H9 (cell line): ENCODE results near the gene IQSEC1. TPM values are rescaled to one million over a fixed set of nuclear protein-coding genes. Genes with fewer than 3 reads are reported as not detected.

Experiments
- DNase-seq: peaks from one replicate; pipeline ENCODE4 v3.0.0-alpha.2; 2017
- H2AFZ ChIP-seq: one replicate; pipeline ENCODE4 v1.6.1; 2013; ENCODE audit warnings: mild to moderate bottlenecking, low read length, control low read depth, moderate library complexity
- H2AK5ac ChIP-seq: 2 replicates; pipeline ENCODE4 v1.6.1; 2013; ENCODE audit warnings: low read length, control low read depth, mixed read lengths; ENCODE audit not compliant: insufficient read length
- H2BK120ac ChIP-seq: one replicate; pipeline ENCODE4 v1.6.1; 2013; ENCODE audit warnings: low read depth, mild to moderate bottlenecking, low read length, control low read depth, inconsistent platforms; ENCODE audit not compliant: poor library complexity, severe bottlenecking
- H2BK12ac ChIP-seq: 2 replicates; pipeline ENCODE4 v1.6.1; 2013; ENCODE audit warnings: low read length, control low read depth, mixed read lengths, low read depth; ENCODE audit not compliant: insufficient read length
- H2BK15ac ChIP-seq: 2 replicates; pipeline ENCODE4 v1.6.1; 2013; ENCODE audit warnings: low read depth, low read length, control low read depth
- H2BK20ac ChIP-seq: one replicate; pipeline ENCODE4 v1.6.1; 2013; ENCODE audit warnings: low read depth, mild to moderate bottlenecking, low read length, control low read depth, inconsistent platforms; ENCODE audit not compliant: poor library complexity, severe bottlenecking
- H2BK5ac ChIP-seq: 2 replicates; pipeline ENCODE4 v1.6.1; 2013; ENCODE audit warnings: low read length, control low read depth, mixed read lengths; ENCODE audit not compliant: insufficient read length
- H3K14ac ChIP-seq: 2 replicates; pipeline ENCODE4 v1.6.1; 2013; ENCODE audit warnings: low read length, control low read depth; ENCODE audit not compliant: insufficient read depth
- H3K18ac ChIP-seq: 2 replicates; pipeline ENCODE4 v1.6.1; 2013; ENCODE audit warnings: low read depth, mild to moderate bottlenecking, mixed read lengths, low read length, control low read depth; ENCODE audit not compliant: insufficient read length
- H3K23ac ChIP-seq: 2 replicates; pipeline ENCODE4 v1.6.1; 2013; ENCODE audit warnings: low read length, control low read depth, mixed read lengths, low read depth; ENCODE audit not compliant: insufficient read length
- H3K23me2 ChIP-seq: 2 replicates; pipeline ENCODE4 v1.6.1; 2013; ENCODE audit warnings: low read depth, mild to moderate bottlenecking, mixed read lengths, low read length, control low read depth; ENCODE audit not compliant: insufficient read length, poor library complexity, severe bottlenecking
- H3K27ac ChIP-seq: 2 replicates; pipeline ENCODE4 v1.5.1; 2013; ENCODE audit warnings: low read length, control low read depth, mixed read lengths, low read depth; ENCODE audit not compliant: insufficient read length
- H3K27me3 ChIP-seq: 2 replicates; pipeline ENCODE4 v1.6.1; 2013; ENCODE audit warnings: low read length, control low read depth, inconsistent platforms; ENCODE audit not compliant: insufficient read depth
- H3K4ac ChIP-seq: 2 replicates; pipeline ENCODE4 v1.6.1; 2013; ENCODE audit warnings: low read depth, mild to moderate bottlenecking, control low read depth, inconsistent platforms, low read length, moderate library complexity
- H3K4me1 ChIP-seq: 2 replicates; pipeline ENCODE4 v1.6.1; 2013; ENCODE audit warnings: low read length, control low read depth, inconsistent platforms; ENCODE audit not compliant: insufficient read depth
- H3K4me2 ChIP-seq: 2 replicates; pipeline ENCODE4 v1.6.1; 2013; ENCODE audit warnings: low read length, control low read depth, mixed read lengths; ENCODE audit not compliant: insufficient read length, insufficient read depth
- H3K56ac ChIP-seq: 2 replicates; pipeline ENCODE4 v1.6.1; 2013; ENCODE audit warnings: low read depth, mild to moderate bottlenecking, mixed read lengths, low read length, control low read depth; ENCODE audit not compliant: insufficient read length
- H3K79me1 ChIP-seq: 2 replicates; pipeline ENCODE4 v1.6.1; 2013; ENCODE audit warnings: low read depth, mild to moderate bottlenecking, moderate library complexity, low read length, control low read depth, inconsistent platforms; ENCODE audit not compliant: insufficient read depth, poor library complexity, severe bottlenecking
- H3K79me2 ChIP-seq: 2 replicates; pipeline ENCODE4 v1.6.1; 2013; ENCODE audit warnings: low read length, control low read depth, inconsistent platforms; ENCODE audit not compliant: insufficient read depth
- H3K9ac ChIP-seq: 2 replicates; pipeline ENCODE4 v1.6.1; 2013; ENCODE audit warnings: low read length, control low read depth, mixed read lengths; ENCODE audit not compliant: insufficient read length; ENCODE audit errors: extremely low read depth
- H3K9me3 ChIP-seq: one replicate; pipeline ENCODE4 v1.6.1; 2013; ENCODE audit warnings: low read depth, low read length, inconsistent platforms; ENCODE audit not compliant: control insufficient read depth
- H3T11ph ChIP-seq: one replicate; pipeline ENCODE4 v1.6.1; 2013; ENCODE audit warnings: mild to moderate bottlenecking, low read length, control low read depth, inconsistent platforms
- H4K20me1 ChIP-seq: one replicate; pipeline ENCODE4 v1.6.1; 2013; ENCODE audit not compliant: control insufficient read depth, insufficient read length, insufficient read depth
- H4K5ac ChIP-seq: 2 replicates; pipeline ENCODE4 v1.6.1; 2013; ENCODE audit warnings: low read depth, mild to moderate bottlenecking, mixed read lengths, low read length, control low read depth; ENCODE audit not compliant: insufficient read length
- H4K8ac ChIP-seq: replicated peaks from 2 replicates; pipeline ENCODE4 v1.6.1; 2013; ENCODE audit warnings: low read length, control low read depth, mixed read lengths, low read depth; ENCODE audit not compliant: insufficient read length
- H4K91ac ChIP-seq: 2 replicates; pipeline ENCODE4 v1.6.1; 2013; ENCODE audit warnings: low read depth, mild to moderate bottlenecking, moderate library complexity, mixed read lengths, low read length, control low read depth; ENCODE audit not compliant: insufficient read length
- H3K27ac Mint-ChIP-seq, 3 experiments: 2 replicates in 2 of 3; 3 replicates in 1 of 3; pipeline ENCODE4 v1.8.0; 2020 to 2021; ENCODE audit warnings: mixed read lengths in 3 of 3, mild to moderate bottlenecking in 1 of 3, moderate library complexity in 1 of 3
- H3K27me3 Mint-ChIP-seq: 2 replicates; pipeline ENCODE4 v1.8.0; 2021; ENCODE audit warnings: low read depth, mild to moderate bottlenecking, moderate library complexity, mixed read lengths
- H3K36me3 Mint-ChIP-seq, 3 experiments: 2 replicates in 2 of 3; 3 replicates in 1 of 3; pipeline ENCODE4 v1.8.0; 2020 to 2021; ENCODE audit warnings: low read depth in 3 of 3, mixed read lengths in 3 of 3; ENCODE audit not compliant: insufficient read depth in 1 of 3
- H3K4me1 Mint-ChIP-seq, 2 experiments: 2 replicates each; pipeline ENCODE4 v1.8.0; 2020; ENCODE audit warnings: mixed read lengths in 2 of 2
- H3K4me3 Mint-ChIP-seq, 2 experiments: 2 replicates in 1 of 2; 3 replicates in 1 of 2; pipeline ENCODE4 v1.8.0; 2020 to 2021; ENCODE audit warnings: mild to moderate bottlenecking in 2 of 2, mixed read lengths in 2 of 2, moderate library complexity in 1 of 2
- H3K9me3 Mint-ChIP-seq, 2 experiments: 2 replicates in 1 of 2; 3 replicates in 1 of 2; pipeline ENCODE4 v1.8.0; 2020; ENCODE audit warnings: mild to moderate bottlenecking in 2 of 2, mixed read lengths in 2 of 2, moderate library complexity in 1 of 2
- WGBS: extraction: QIAGEN DNeasy Blood & Tissue Kit; methylation state at CpG from one replicate; pipeline ENCODE4 v1.1.7; 2013; ENCODE audit warnings: missing lambda C conversion rate, low lambda C conversion rate, mixed read lengths; ENCODE audit not compliant: insufficient read length; ENCODE audit errors: extremely low coverage; 5-methylcytosine and 5-hydroxymethylcytosine counted together
- total RNA-seq: library from RNA; stranded (reverse); gene quantifications from 2 replicates; pipeline ENCODE4 v1.2.1, GENCODE V29; 2021
- TF ChIP-seq, protein P1 (sequence below): fragments of 200-600 bp; sonication (generic); conservative IDR thresholded peaks from 3 replicates; pipeline ENCODE4 v1.8.0; 2021; ENCODE audit warnings: antibody characterized with exemption, mild to moderate bottlenecking

The IQSEC1 gene
- total RNA-seq, 1 experiment from 2014 or later: 19.1 TPM

DNA sequence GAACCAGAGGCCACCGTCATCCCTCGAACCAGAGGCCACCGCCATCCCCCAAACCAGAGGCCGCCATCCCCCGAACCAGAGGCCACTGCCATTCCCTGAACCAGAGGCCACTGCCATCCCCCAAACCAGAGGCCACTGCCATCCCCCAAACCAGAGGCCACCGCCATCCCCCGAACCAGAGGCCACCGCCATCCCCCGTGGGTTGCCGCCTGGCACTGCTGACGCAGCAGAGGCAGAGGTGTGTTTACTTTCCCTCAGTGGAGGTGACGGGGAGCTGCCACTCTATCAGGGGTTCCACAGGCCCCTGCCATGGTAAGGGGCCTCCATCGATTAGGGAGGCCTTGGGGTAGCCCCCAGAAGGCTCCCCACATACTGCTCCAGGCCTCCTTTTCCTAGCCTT lies 1.5 kb downstream of the IQSEC1 start:
- Mint-ChIP-seq H3K4me3 (no peak overlapping the region), H3K27ac (no peak overlapping the region), H3K27me3 (peaks cover 55% of the 10 kb centered on the region), H3K36me3 (peaks cover 0 to 1% (median 0%) of the 10 kb centered on the region in 3 experiments; a peak in 1 of 7 replicates), H3K9me3 (no peaks in the 10 kb centered on the region), H3K4me1 (peaks cover 10 to 22% of the 10 kb centered on the region in 2 experiments)
- H3K27ac ChIP-seq: no peak overlapping the region
- H2AK5ac ChIP-seq: no peak overlapping the region
- H3K79me2 ChIP-seq: no peaks in the 10 kb centered on the region
- TF ChIP-seq, protein P1, sequence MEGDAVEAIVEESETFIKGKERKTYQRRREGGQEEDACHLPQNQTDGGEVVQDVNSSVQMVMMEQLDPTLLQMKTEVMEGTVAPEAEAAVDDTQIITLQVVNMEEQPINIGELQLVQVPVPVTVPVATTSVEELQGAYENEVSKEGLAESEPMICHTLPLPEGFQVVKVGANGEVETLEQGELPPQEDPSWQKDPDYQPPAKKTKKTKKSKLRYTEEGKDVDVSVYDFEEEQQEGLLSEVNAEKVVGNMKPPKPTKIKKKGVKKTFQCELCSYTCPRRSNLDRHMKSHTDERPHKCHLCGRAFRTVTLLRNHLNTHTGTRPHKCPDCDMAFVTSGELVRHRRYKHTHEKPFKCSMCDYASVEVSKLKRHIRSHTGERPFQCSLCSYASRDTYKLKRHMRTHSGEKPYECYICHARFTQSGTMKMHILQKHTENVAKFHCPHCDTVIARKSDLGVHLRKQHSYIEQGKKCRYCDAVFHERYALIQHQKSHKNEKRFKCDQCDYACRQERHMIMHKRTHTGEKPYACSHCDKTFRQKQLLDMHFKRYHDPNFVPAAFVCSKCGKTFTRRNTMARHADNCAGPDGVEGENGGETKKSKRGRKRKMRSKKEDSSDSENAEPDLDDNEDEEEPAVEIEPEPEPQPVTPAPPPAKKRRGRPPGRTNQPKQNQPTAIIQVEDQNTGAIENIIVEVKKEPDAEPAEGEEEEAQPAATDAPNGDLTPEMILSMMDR: no peak
- no peak overlapping the region for H4K8ac ChIP-seq
- no peak overlapping the region for H3K4ac ChIP-seq
- H4K91ac ChIP-seq: no peak overlapping the region
- H3K79me1 ChIP-seq: no peaks in the 10 kb centered on the region
- no peak overlapping the region for H2BK20ac ChIP-seq
- H3K14ac ChIP-seq: no peak overlapping the region
- H2BK15ac ChIP-seq: no peak overlapping the region
- H3K4me2 ChIP-seq: no peak overlapping the region
- H3K9ac ChIP-seq: no peak overlapping the region
- no peak overlapping the region for H2BK12ac ChIP-seq
- H2BK120ac ChIP-seq: no peak overlapping the region
- no peak overlapping the region for H2AFZ ChIP-seq
- H3K18ac ChIP-seq: no peak overlapping the region
- H4K5ac ChIP-seq: no peak overlapping the region
- peaks cover 5% of the 10 kb centered on the region; the same call in 1 of the 2 replicates for H3K27me3 ChIP-seq
- H2BK5ac ChIP-seq: no peak overlapping the region
- H3T11ph ChIP-seq: no peak overlapping the region
- H3K56ac ChIP-seq: no peak overlapping the region
- no peak for DNase-seq
- no CpG with 5 or more reads among the region's 13 CpGs for WGBS
- H4K20me1 ChIP-seq: no peaks in the 10 kb centered on the region
- H3K9me3 ChIP-seq: no peaks in the 10 kb centered on the region
- H3K23ac ChIP-seq: no peak overlapping the region
- H3K4me1 ChIP-seq: no peaks in the 10 kb centered on the region
- H3K23me2 ChIP-seq: peaks cover 3% of the 10 kb centered on the region
